ENCODE data around the gene THSD4. TPM values are rescaled to one million over a fixed set of nuclear protein-coding genes. Genes with fewer than 3 reads are reported as not detected.

THSD4 gene
- total RNA-seq, 4 donors from 2014 or later: 10.7 to 59.5 (median 49.0) TPM

DNA sequence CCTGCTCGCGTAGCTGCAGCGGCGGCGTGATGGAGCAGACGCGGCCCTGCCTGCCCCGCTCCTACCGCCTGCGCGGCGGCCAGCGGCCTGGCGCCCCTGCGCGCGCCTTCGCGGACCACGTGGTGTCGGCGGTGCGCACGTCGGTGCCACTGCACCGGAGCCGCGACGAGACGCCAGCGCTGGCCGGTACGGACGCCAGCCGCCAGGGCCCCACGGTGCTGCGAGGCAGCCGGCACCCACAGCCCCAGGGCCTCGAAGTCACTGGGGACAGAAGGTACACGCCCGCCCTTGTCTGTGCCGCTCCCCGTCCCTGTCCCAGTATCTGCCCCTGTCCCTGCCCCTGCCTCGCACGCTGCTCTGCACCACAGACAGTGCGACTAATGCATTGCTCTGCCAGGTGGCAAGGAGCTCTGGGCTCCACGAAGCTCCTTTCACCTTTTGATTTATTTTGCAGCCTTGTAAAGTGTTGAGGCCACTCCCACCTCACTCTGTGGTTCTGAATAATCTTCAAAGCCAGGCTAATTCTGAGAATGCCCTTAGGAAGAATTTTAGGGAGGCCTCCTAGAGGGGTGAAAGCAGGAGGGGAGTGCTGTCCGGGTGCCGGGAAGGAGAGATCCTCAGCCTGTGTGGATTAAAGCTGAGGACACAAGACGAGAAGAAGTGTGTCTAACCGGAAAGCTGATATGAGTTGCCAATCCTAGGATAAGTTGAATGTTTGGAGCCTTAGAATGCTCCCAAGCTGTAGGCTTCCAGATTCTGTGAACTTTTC lies 100.0 kb downstream of the THSD4 start:
- no peak for DNase-seq
- Histone ChIP-seq H3K36me3 (no peaks in the 10 kb centered on the region), H3K4me3 (no peak overlapping the region), H3K27me3 (no peaks in the 10 kb centered on the region), H3K27ac (no peak overlapping the region), H3K9me3 (no peaks in the 10 kb centered on the region), H3K4me1 (no peaks in the 10 kb centered on the region)
- TF ChIP-seq, protein P1, sequence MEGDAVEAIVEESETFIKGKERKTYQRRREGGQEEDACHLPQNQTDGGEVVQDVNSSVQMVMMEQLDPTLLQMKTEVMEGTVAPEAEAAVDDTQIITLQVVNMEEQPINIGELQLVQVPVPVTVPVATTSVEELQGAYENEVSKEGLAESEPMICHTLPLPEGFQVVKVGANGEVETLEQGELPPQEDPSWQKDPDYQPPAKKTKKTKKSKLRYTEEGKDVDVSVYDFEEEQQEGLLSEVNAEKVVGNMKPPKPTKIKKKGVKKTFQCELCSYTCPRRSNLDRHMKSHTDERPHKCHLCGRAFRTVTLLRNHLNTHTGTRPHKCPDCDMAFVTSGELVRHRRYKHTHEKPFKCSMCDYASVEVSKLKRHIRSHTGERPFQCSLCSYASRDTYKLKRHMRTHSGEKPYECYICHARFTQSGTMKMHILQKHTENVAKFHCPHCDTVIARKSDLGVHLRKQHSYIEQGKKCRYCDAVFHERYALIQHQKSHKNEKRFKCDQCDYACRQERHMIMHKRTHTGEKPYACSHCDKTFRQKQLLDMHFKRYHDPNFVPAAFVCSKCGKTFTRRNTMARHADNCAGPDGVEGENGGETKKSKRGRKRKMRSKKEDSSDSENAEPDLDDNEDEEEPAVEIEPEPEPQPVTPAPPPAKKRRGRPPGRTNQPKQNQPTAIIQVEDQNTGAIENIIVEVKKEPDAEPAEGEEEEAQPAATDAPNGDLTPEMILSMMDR (IDR thresholded peaks at IDR 0.05): no peak
- no peak for TF ChIP-seq POLR2A (IDR thresholded peaks at IDR 0.05)

DNA sequence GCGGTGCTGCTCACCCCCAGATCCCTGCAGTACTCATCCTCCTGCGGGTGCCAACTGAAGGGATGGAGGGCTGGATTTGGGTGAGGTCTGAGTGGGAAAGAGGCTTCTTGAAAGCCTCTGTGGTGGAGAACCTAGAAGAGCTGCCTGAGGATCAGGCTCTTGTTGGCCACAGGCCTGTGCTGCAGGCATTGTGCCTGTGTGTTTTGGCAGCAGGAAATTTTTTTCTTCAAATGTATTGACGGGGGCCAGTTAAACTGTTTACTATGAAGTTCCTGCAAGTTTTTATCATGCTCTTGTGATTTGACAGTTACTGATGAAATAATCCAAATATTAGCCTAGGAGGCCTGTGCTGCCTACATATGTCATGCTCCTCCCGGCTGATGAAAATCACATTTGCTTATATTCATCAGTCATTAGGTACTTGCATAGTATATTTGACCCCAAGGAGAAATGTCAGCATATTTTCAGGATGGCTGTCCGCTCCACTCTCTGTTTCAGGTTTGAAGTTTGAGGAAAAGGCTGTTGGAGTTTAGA lies 103.1 kb downstream of the THSD4 start:
- H3K27ac ChIP-seq: peak overlapping the region in 1 of 4 donors; percentile 40
- TF ChIP-seq POLR2A (IDR thresholded peaks at IDR 0.05): no peak
- TF ChIP-seq, protein P1 (IDR thresholded peaks at IDR 0.05): no peak

DNA sequence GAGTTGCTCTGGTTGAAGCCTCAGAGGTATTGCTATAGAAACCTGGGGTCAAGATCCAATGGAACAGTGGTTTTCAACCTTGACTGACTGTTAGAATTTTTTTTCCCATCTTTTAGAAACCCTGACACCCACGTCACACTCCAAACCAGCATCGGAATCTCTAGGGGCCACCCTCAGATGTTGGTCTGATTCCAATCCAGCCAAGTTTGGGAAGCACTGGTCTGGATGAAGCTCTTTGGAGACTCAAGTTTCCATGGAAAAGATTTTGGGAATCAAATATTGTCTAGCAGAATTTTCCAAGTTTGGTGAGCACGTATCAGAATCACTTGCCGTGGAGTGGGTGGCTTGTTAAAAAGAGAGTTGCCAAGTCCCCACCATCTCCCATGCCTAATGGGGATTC lies 103.8 kb downstream of the THSD4 start:
- H3K4me1 ChIP-seq: no peaks in the 10 kb centered on the region
- no peaks in the 10 kb centered on the region for H3K36me3 ChIP-seq
- peak overlapping the region in 1 of 4 donors; percentile 40 for H3K27ac ChIP-seq
- no peaks in the 10 kb centered on the region for H3K27me3 ChIP-seq
- TF ChIP-seq, protein P1 (IDR thresholded peaks at IDR 0.05): no peak
- TF ChIP-seq POLR2A (IDR thresholded peaks at IDR 0.05): no peak
- no peak for DNase-seq
- no peaks in the 10 kb centered on the region for H3K9me3 ChIP-seq
- H3K4me3 ChIP-seq: no peak overlapping the region

More for the DNA sequence above, 103.1 kb downstream of the THSD4 start:
- DNase-seq: no peak
- H3K27me3 ChIP-seq: no peaks in the 10 kb centered on the region
- no peaks in the 10 kb centered on the region for H3K9me3 ChIP-seq
- H3K4me3 ChIP-seq: no peak overlapping the region
- H3K36me3 ChIP-seq: no peaks in the 10 kb centered on the region
- H3K4me1 ChIP-seq: no peaks in the 10 kb centered on the region

- H3K27me3 ChIP-seq: no peaks in the 10 kb centered on the region
- H3K36me3 ChIP-seq: no peaks in the 10 kb centered on the region
- TF ChIP-seq POLR2A (IDR thresholded peaks at IDR 0.05): no peak
- TF ChIP-seq, protein P1 (IDR thresholded peaks at IDR 0.05): no peak
- H3K9me3 ChIP-seq: no peaks in the 10 kb centered on the region
- no peak for DNase-seq
- no peak overlapping the region for H3K27ac ChIP-seq
- H3K4me1 ChIP-seq: no peaks in the 10 kb centered on the region
- H3K4me3 ChIP-seq: no peak overlapping the region
Measured at GRCh38 chr15:71219645-71220044, 104.4 kb downstream of the THSD4 start.

- Histone ChIP-seq H3K27ac (no peak overlapping the region), H3K4me1 (no peaks in the 10 kb centered on the region), H3K36me3 (no peaks in the 10 kb centered on the region), H3K4me3 (no peak overlapping the region), H3K9me3 (no peaks in the 10 kb centered on the region), H3K27me3 (no peaks in the 10 kb centered on the region)
- no peak for DNase-seq
- TF ChIP-seq, protein P1 (IDR thresholded peaks at IDR 0.05): no peak
- TF ChIP-seq POLR2A (IDR thresholded peaks at IDR 0.05): no peak
Measured at GRCh38 chr15:71220828-71221227, 105.6 kb downstream of the THSD4 start.
